HG02884 (cell line): ENCODE results near the gene EMC6.
"Not testable (repeated sequence)": the region's sequence is repeated elsewhere in the genome, so short reads cannot be mapped to it uniquely, and the experiment has no call there.

Experiments used
- ATAC-seq: cut with Tn5 transposase; IDR thresholded peaks from one replicate; pipeline ENCODE4 v1.9.1; 2021; ENCODE audit warnings: mild to moderate bottlenecking, moderate library complexity; ENCODE audit not compliant: unreplicated experiment

Gene EMC6

DNA sequence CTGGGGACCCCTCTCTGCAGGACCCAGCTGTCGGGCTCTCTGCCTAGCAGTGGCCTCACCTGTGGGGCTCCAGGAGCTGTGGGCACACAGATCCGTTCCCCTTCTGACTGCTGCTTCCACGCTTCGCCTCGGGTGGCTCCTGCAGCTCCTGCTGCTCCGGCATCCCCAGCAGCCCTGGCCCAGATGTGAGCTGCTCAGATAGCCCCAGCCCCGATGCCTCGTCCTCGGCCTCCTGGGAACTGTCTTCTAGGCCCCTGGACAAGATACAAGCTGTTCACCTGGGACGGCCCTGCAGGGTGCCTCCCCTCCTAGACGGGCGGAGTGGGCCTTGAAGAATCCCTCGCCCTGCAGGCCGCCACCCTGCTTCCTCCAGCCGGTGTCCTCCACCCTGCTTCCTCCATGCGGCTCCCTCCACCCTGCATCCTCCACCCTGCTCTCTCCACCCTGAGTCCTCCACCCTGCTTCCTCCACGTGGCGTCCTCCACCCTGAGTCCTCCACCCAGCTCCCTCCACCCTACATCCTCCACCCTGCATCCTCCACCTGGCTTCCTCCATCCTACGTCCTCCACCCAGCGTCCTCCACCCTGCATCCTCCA is 11.0 kb downstream of the EMC6 start:
- ATAC-seq, result no peak

DNA sequence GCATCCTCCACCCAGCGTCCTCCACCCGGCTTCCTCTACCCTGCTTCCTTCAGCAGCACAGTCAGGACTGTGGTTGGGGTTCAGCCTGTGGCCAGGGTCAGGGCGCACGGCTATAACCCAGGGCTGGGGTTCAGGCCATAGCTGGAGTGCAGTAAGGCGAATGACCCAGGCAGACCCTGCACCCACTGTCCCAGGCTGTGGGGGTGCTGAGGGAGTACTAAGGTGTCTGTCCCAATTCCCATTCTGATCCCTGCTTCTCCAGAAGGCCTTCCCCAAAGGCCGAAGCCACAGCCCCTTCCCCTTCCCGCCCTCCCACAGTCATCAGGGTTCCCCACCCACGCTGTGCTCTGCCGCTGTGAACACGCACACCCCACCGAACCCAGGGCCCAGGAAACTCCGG is 12.4 kb downstream of the EMC6 start:
- ATAC-seq, result no peak

DNA sequence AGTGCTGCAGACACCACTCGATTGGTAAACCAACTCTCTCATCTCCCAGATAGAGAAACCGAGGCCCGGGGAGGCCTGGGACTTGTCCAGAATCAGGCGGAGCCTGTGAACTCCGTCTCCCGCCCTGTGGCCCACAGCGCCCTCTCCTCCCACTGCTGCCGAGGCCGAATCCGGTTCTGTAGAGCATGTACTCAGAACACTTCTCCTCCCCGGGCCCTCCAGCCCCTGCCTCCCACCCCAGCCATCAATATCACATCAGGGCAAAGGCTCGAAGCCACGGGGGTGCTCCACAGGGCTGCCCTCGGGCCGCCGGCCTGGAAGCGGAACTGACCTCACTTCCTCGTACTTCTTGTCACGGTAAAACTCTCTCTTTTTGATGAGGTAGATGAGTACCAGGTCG is 13.0 kb downstream of the EMC6 start:
- no peak for ATAC-seq

DNA sequence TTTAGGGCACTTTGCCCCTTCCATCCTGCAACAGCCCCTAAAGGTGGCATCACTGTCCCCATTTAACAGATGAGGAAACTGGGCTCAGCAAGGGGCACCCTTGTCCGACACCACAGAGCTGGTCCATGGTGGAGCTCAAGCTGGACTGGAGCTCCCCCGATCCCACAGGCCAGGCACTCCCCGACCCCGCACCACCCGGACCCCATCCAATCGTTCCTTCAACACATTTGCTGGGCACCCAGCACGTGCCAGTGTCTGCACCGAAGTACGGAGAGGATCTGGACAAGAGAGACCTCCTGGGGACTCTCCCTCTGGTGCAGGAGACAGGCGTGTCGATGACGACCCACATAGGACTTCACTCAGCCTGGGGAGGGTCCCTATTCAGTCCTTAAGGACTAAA is 13.4 kb downstream of the EMC6 start:
- ATAC-seq, result no peak

DNA sequence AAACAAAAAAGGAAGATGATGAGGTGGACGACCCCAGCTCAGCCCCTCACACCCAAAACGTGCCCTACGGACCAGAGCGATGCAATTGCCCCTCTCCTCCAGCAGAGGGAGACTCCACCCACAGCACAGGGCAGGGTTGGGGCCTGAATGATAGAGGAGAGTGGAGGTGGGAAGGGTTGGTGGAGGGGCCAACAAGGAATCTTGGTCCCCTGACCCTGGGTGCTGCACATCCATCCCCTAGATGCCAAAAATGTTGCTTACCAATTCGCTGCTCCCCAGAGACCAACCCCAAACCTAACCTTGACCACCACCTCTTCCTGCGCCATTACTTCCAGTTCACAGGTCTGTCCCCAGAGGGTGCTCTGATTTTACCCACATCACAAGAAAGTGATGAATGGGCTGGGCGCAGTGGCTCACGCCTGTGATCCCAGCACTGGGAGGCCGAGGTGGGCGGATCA is 14.5 kb downstream of the EMC6 start:
- no peak for ATAC-seq

DNA sequence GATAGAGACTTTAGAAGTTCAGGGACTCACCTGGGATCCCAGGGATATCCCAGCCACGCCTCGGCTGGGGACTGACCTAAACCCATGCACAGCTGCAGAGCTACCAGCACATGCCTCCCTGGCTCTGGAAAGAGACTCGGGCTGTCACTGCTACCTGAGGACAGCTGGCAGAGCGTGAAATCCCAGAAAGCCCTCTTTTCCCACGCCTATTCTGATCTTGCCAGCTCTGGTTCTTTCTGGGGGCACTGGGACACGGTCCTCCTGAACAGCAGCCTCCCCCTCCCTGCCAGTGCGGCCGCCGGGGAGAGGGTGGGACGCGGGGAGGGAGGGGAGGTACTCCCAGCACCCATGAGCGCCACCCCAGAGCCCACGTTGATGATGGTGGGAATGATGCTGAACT is 16.6 kb downstream of the EMC6 start:
- no peak for ATAC-seq

DNA sequence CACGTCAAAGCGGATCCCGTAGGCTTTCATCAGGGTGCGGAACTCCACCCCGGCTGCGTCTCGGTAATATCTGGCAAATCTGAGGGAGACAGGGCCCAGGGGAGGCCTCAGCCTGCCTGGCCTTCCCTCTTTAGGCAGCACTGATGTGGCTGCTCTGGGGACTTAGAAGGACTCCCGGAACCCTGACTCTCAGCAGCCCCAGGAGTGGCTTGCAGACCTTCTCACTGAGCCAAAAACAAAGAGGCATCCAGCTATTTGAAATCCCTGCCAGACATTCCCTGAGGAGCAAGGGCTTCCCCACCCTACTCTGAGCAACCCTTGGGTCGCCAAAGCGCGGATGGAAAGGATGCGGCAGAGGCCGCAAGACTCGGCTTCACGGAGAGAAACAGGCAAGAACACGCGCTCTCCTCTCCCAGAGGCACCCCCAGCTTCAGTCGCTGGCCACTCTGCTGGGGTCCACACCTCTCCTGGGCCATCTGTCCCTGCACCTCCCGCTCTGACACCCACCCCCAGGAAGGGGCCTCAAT is 19.5 kb downstream of the EMC6 start:
- no peak for ATAC-seq

DNA sequence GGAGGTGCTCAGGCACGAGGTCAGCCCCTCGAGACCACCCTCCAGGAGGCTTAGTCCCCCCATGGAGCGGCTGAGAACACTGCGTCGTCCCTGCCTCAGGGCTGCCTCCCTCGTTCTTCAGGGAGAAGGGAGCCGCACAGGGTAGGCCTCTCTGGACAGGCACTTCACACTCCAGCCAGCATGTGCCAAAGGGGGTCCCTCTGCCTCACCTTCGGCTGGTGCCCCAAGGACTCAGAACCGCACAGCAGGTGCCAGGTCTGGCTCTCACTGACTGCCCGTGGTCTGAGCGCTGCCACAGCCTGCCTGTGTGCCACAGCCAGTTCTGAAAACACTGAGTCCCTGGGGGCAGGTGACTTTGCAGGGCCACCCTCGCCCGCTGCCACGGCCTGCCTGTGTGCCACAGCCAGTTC is 20.2 kb downstream of the EMC6 start:
- no peak for ATAC-seq

DNA sequence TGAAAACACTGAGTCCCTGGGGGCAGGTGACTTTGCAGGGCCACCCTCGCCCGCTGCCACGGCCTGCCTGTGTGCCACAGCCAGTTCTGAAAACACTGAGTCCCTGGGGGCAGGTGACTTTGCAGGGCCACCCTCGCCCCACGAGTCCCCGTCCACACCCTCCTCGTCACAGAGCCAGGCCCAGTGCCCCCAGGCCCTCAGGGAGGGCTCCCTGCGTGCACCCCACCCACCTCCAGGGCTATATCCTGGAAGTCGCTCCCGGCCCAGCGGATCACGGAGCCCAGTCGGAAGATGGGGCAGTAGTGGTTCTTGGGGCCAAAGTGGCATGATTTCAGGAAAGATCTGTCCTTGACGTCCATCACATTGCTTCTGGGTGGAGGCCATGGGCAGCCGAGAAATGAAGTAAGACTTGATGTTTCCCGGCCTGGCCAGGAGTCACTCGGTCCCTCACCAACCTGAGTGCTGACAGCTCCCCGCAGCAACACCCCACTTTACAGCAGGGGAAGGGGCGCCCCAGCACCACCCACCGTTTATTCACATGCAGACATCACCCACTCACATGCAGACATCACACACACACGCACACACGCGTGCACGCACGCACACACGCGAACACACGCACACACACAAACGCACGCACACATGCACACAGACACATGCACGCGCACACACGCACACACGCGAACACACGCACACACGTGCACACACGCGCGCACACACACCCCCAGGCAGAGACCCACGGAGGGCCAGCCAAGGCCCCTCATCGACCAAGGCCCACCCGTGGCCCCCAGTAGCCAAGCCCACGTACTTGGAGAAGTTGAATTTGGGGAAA is 20.9 kb downstream of the EMC6 start:
- ATAC-seq, result no peak

DNA sequence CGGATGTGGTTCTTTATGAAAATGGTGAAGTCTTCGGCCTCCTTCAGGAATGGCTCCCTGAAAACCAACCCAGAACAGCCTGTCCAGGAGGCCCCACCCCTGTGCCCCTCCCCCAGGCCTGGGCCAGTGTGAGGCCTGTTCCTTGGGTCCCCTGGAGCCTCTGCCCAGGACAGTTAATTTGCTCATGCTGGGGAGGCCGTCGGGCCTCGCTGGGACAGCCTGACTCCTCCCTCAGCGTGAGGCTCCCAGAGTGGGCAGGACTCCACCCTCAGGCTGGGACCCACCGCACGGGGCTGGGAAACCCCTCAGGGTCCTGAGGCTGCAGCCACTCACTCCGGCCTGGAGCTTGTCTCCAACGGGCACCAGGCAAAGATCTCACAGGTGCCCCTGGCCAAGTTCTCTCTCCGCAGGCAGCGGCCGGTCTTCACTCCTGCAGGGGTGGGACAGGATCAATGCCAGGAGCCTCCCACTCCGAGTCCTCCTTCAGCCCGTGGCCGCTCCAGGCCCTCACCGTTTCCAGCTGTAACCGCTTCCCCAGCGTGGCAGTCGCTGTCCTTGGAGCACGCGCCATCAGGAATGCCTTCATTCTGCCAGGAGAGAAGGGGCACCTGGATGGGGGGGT is 21.6 kb downstream of the EMC6 start:
- no peak for ATAC-seq

DNA sequence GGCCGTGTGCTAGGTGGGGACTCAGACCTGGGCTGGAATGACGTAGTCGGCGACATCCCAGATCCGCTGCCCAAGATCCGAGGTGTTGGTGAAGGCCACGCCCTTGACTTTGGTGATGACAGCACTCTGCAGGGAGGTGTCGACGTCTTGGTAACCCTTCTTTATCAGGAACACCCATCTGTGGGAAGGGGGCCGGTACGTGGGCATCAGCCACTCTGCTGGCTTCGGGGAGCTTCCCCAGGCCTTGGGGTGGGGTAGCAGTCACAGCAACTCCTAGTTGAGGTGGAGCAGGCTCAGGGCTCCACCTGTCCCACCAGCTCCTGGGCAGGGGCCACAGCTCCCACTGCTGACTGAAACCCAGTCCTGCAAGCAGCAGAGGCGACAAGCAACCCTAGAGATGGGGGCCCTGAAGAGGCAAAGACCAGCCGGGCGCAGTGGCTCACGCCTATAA is 23.0 kb downstream of the EMC6 start:
- no peak for ATAC-seq

DNA sequence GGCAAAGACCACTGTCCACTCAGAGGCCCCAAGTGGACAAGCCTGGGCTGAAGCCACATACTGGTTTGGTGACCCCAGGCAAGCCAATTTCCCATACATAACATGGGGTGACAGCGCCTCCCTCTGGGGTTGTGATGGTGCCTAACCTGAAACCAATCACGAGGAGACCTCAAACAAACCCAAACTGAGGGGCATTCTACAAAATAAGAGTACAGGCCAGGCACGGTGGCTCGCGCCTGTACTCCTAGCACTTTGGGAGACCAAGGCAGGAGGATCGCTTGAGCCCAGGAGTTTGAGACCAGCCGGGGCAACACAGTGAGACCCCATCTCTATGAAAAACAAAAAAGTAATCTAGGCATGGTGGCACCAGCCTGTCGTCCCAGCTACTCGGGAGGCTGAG is 23.7 kb downstream of the EMC6 start:
- no peak for ATAC-seq

DNA sequence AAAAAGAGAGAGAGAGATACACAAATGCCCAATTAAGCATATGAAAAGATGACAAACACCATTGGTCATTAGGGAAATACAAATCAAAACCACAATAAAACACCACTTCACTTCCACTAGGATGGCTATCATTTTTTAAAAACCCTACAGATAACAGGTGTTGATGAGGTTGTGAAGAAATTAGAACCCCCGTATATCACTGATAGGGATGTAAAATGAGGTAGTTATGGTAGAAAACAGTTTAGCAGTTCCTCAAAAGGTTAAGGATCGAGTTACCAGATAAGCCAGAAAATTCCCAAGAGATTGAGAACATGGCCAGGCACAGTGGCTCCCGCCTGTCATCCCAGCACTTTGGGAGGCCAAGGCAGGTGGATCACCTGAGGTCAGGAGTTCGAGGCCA is 24.5 kb downstream of the EMC6 start:
- ATAC-seq, result no peak

DNA sequence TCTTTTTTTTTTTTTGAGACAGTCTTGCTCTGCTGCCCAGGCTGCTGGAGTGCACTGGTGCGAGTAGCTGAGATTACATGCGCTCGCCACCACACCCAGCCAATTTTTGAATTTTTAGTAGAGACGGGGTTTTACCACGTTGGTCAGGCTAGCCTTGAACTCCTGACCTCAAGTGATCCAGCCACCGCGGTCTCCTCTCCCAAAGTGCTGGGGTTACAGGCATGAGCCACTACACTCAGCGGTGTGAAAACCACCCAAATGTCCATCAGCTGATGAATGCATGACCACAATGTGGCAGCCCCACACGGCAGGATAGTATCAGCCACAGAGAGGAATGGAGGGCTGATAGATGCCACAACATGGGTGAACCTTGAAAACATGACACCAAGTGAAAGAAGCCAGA is 25.2 kb downstream of the EMC6 start:
- ATAC-seq, result no peak

DNA sequence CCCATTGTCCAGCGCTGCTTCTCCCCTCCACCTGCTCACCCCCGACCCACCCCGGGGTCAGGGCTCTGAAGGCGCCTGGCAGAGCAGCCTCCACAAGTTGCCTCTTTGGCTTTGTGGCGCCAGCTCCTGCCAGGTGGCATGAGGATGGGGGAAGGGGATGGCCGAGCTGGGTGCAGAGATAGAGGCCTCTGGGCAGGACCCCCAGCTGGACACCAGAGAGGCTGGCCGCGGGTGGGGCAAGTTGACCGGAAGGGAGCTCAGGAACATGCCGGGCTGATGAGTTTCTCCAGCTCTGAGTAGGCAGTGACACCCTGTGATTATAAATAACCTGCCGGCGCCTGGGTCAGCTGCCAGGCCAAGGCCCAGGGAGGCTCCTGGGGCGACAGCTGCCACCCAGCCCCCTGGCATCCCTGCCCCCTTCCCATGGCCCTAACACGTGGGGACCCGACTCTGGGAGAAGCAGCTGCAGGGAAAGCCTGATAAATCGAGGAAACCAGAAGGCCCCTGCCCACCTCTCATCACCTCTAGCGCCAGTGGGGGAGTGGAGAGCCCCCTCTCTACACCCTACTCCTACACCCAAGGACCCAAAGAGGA is 26.6 kb downstream of the EMC6 start:
- ATAC-seq, result no peak

DNA sequence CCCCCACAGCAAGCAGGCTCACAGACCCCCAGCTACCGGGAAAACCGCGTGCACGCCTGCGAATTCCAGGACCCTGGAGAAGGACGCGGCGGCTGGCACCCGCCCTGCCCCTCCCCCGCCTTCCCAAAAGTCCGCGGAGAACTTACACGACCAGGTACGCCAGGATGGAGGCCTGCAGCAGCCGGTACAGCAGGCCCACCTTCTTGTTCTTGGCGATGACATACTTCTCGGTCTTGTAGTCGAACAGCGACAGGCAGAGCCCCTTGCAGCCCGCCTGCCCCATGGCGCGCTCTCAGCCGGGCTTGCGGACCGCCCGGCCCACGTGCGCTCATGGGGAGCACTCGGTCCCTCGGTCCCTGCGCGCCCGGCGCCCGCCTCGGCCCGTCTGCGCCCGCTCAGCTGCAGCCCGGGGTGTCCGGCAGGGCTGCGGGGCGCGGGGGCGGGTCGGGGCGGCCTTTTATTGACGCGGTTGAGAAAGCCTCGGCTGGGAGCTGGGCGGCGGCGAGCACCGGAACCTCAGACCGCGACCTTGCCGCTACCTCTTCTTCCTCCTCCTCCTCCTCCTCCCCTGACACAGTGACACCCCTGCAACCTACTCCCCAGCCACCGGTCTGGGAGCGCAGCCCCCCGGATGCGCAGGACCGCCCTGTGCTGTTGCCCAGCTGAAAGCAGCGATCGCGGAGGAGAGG is 27.3 kb downstream of the EMC6 start, which contains the start of gene P2RX5:
TSS of gene P2RX5 (minus strand) at position 433 of the 689 bp plus-strand sequence. CDS start at position 283, 150 bp downstream.
- no peak for ATAC-seq

DNA sequence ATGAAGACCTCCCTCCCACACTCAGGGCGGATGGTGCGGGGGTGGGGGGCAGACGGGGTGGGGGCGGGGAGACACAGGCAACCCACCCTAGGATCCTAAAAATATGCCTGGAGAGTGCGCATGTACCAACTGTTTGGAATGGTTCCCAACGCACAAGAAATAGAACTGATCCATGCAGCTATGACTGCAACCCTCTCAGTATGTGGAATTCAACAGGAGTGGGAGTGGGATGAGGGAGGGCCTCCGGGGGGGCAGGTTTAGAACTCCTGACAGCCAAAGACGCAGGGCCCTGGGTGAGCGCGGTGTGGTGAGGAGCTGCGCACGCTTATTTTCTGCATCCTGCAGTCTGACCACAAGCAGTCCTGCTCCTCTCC is 28.5 kb downstream of the EMC6 start:
- no peak for ATAC-seq

DNA sequence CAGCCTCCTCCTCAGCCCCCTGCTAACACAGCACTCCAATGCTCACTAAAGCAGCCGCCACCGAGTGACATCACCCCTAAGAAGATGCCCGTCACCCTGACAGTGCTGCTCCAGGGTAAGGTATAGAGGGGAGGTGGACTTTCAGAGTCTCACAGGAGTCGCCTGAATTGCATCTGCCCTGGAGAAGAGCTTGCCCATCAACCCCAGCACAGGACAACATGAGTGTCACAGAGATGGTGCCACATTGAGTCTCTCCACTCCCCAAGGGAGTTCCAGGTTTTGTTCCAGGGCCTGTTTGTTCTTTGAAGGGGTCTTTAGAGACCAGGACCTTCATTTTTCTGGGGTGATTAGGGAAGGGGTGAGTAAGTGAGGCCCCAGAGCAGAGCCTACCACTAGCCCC is 29.5 kb downstream of the EMC6 start:
- ATAC-seq, result no peak

DNA sequence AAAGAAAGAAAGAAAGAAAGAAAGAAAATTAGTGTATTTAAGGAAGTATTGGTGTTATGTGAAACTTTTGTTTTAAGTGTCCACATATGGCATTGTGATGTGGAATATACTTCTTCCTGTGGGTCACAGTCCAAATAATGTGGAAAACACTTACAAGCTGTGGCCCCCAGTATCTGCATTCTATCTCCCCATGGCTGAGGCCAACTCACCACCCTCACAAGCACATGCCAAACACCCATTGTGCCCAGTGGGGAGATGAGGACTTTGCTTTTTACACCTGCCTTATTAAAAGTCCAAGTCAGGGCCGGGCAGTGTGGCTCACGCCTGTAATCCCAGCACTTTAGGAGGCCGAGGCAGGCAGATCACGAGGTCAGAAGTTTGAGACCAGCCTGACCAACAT is 31.3 kb downstream of the EMC6 start:
- no peak for ATAC-seq

DNA sequence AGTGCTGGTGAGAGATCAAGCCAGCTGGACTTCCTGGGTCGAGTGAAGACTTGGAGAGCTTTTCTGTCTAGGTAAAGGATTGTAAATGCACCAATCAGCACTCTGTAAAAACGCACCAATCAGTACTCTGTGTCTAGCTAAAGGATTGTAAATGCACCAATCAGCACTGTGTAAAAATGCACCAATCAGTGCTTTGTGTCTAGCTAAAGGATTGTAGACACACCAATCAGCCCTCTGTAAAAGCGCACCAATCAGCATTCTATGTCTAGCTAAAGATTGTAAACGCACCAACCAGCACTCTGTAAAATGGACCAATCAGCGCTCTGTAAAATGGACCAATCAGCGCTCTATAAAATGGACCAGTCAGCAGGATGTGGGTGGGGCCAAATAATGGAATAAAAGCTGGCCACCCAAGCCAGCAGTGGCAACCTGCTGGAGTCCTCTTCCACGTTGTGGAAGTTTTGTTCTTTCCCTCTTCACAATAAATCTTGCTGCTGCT is 33.5 kb downstream of the EMC6 start:
- not testable (repeated sequence) for ATAC-seq
